HL-60 (cell line): ENCODE measurements around the gene COPG2.

Experiments used
- DNase-seq, 2 experiments: peaks; one replicate each; pipeline ENCODE4 v3.0.0-alpha.2; 2010 to 2020; ENCODE audit warnings: low read depth in 1 of 2, low spot score in 1 of 2
- H3K27ac ChIP-seq: fragments of 250-450 bp; sonication (Bioruptor Pico); replicated peaks from 2 replicates; pipeline ENCODE4 v1.5.1; 2020; ENCODE audit warnings: mild to moderate bottlenecking, moderate library complexity
- H3K27me3 ChIP-seq: fragments of 250-450 bp; sonication (Bioruptor Pico); 2 replicates; pipeline ENCODE4 v1.5.1; 2021; ENCODE audit warnings: mild to moderate bottlenecking, moderate library complexity; ENCODE audit not compliant: insufficient read depth, poor library complexity, severe bottlenecking
- H3K4me3 ChIP-seq: replicated peaks from 2 replicates; pipeline ENCODE4 v1.5.1; 2011; ENCODE audit warnings: mild to moderate bottlenecking, control low read depth, low read length; ENCODE audit not compliant: insufficient read depth
- CTCF ChIP-seq: IDR thresholded peaks from one replicate; pipeline ENCODE4 v1.5.1; 2011; ENCODE audit warnings: low read length, control low read depth, inconsistent platforms; ENCODE audit not compliant: insufficient read depth
- GABPA ChIP-seq: IDR thresholded peaks from 2 replicates; pipeline ENCODE4 v1.6.1; 2012; ENCODE audit warnings: low read depth
- POLR2AphosphoS5 ChIP-seq: IDR thresholded peaks from 2 replicates; pipeline ENCODE4 v1.6.1; 2012; ENCODE audit warnings: low read depth
- SPI1 ChIP-seq: IDR thresholded peaks from 2 replicates; pipeline ENCODE4 v1.6.1; 2012; ENCODE audit warnings: low read depth, mild to moderate bottlenecking, borderline replicate concordance
- TF ChIP-seq, protein P1 (sequence below): IDR thresholded peaks from 2 replicates; pipeline ENCODE4 v1.6.1; 2012; ENCODE audit warnings: low read depth; ENCODE audit not compliant: insufficient replicate concordance

COPG2 gene

GRCh38 chr7:130649004-130649790, 19.4 kb downstream of the COPG2 start:
- DNase-seq, result no peak
- H3K27me3 ChIP-seq, result no peaks in the 10 kb centered on the region
- TF ChIP-seq, protein P1, sequence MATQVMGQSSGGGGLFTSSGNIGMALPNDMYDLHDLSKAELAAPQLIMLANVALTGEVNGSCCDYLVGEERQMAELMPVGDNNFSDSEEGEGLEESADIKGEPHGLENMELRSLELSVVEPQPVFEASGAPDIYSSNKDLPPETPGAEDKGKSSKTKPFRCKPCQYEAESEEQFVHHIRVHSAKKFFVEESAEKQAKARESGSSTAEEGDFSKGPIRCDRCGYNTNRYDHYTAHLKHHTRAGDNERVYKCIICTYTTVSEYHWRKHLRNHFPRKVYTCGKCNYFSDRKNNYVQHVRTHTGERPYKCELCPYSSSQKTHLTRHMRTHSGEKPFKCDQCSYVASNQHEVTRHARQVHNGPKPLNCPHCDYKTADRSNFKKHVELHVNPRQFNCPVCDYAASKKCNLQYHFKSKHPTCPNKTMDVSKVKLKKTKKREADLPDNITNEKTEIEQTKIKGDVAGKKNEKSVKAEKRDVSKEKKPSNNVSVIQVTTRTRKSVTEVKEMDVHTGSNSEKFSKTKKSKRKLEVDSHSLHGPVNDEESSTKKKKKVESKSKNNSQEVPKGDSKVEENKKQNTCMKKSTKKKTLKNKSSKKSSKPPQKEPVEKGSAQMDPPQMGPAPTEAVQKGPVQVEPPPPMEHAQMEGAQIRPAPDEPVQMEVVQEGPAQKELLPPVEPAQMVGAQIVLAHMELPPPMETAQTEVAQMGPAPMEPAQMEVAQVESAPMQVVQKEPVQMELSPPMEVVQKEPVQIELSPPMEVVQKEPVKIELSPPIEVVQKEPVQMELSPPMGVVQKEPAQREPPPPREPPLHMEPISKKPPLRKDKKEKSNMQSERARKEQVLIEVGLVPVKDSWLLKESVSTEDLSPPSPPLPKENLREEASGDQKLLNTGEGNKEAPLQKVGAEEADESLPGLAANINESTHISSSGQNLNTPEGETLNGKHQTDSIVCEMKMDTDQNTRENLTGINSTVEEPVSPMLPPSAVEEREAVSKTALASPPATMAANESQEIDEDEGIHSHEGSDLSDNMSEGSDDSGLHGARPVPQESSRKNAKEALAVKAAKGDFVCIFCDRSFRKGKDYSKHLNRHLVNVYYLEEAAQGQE, result no peak
- TF ChIP-seq CTCF (no peak), POLR2AphosphoS5 (no peak), GABPA (no peak), SPI1 (no peak)
- H3K27ac ChIP-seq, result no peak overlapping the region
- no peak overlapping the region for H3K4me3 ChIP-seq

GRCh38 chr7:130648580-130648979, 20.0 kb downstream of the COPG2 start:
- Histone ChIP-seq H3K4me3 (no peak overlapping the region), H3K27me3 (no peaks in the 10 kb centered on the region), H3K27ac (no peak overlapping the region)
- no peak for DNase-seq
- TF ChIP-seq GABPA (no peak), SPI1 (no peak), POLR2AphosphoS5 (no peak), CTCF (no peak)
- TF ChIP-seq, protein P1, result no peak

GRCh38 chr7:130642383-130642782, 26.2 kb downstream of the COPG2 start:
- no peaks in the 10 kb centered on the region for H3K27me3 ChIP-seq
- no peak for DNase-seq
- H3K4me3 ChIP-seq, result no peak overlapping the region
- no peak overlapping the region for H3K27ac ChIP-seq
- TF ChIP-seq GABPA (no peak), CTCF (no peak), SPI1 (no peak), POLR2AphosphoS5 (no peak)
- TF ChIP-seq, protein P1, result no peak
